HG02763 (cell line): ENCODE measurements around the gene OR2B6.
"Not testable (repeated sequence)": the region's sequence is repeated elsewhere in the genome, so short reads cannot be mapped to it uniquely, and the experiment has no call there.

Source experiments
- ATAC-seq: cut with Tn5 transposase; IDR thresholded peaks from one replicate; pipeline ENCODE4 v1.9.1; 2021; ENCODE audit warnings: mild to moderate bottlenecking, moderate library complexity; ENCODE audit not compliant: unreplicated experiment

Gene OR2B6

GRCh38 chr6:27956941-27957340 lies at the start of gene OR2B6:
TSS of gene OR2B6 (plus strand) at chr6:27957241. CDS start at chr6:27957241, 0 bp downstream.
- no peak for ATAC-seq

GRCh38 chr6:27908017-27908416 lies 49.0 kb upstream of the OR2B6 start:
- ATAC-seq, result no peak

DNA sequence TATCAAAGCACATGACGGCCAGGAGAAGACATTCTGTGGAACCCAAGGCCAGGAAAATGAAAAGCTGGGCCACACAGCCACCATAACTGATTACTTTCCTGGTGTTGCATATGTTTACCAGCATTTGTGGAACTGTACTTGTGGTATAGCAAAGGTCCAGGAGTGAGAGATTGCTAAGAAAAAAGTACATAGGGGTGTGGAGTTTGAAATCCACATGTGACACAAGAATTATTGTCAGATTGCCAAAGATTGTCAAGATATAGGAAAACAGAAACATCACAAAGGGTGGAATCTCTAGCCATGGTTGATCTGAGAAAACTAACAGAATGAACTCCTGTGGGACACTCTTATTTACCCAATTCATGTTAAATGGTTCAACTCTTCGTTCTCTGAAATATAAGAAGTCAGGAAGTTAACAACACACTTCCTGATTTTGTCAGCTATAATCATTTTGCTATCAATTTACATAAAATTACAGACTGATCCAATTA lies 45.0 kb upstream of the OR2B6 start, which contains the start of gene OR2B2:
TSS of gene OR2B2 (minus strand) at position 441 of the 491 bp plus-strand sequence. CDS start at position 364, 77 bp downstream.
- no peak for ATAC-seq

GRCh38 chr6:27922949-27923348 lies 34.1 kb upstream of the OR2B6 start:
- ATAC-seq, result no peak

GRCh38 chr6:27924179-27924578 lies 32.9 kb upstream of the OR2B6 start:
- no peak for ATAC-seq

DNA sequence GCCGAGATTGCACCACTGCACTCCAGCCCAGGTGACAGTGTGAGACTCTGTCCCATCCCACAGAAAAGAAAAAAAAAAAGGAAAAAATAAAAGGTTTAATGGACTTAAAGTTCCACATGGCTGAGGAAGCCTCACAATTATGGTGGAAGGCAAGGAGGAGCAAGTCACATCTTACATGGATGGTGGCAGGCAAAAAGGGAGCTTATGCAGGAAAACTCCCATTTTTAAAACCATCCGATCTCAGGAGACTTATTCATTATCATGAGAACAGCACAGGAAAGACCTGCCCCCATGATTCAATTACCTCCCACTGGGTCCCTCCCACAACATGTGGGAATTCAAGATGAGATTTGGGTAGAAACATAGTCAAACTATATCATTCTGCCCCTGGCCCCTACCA lies 29.0 kb upstream of the OR2B6 start:
- ATAC-seq, result not testable (repeated sequence)

- not testable (repeated sequence) for ATAC-seq
Measured at GRCh38 chr6:27929930-27930329, 27.1 kb upstream of the OR2B6 start.

DNA sequence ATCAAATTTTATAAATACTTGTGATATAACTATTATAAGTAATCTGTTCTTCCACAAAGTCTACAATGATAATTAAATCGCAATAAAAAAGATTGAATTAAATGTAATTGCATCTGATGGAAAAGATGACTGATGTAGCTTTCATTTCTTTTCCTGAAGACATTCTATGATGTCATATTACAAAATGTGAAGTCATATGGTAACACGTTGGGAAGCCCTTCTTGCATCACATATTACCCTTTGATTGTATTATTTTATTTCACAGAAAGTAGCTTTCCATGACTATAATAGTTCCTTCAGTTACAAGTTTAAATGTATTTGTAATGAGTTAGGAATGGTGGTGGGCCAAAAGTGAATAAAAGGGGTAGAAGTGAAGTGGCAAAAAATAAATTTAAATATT lies 25.8 kb upstream of the OR2B6 start:
- no peak for ATAC-seq

DNA sequence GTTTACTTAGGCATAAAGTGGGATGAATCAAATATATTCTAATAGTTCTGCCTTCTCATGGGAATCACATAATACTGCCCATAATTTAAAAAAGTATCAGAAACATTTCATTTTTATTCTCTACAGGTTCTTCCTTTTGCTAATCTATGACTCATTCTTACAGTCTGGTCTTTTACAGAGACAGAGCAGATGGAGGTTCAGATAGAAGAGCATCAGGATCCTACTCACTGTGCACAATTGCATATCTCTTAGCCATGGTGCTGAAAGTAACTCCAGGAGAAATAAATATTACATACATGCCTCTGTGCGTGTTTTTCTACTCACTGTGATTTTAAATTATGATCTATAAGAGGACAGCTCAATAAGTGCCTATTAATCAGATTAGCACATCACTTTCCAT lies 16.3 kb upstream of the OR2B6 start:
- no peak for ATAC-seq

GRCh38 chr6:27943072-27943471 lies 14.0 kb upstream of the OR2B6 start:
- not testable (repeated sequence) for ATAC-seq

GRCh38 chr6:27948237-27948636 lies 8.8 kb upstream of the OR2B6 start:
- ATAC-seq, result no peak

- ATAC-seq, result no peak
Measured at GRCh38 chr6:27951040-27951439, 6.0 kb upstream of the OR2B6 start.

DNA sequence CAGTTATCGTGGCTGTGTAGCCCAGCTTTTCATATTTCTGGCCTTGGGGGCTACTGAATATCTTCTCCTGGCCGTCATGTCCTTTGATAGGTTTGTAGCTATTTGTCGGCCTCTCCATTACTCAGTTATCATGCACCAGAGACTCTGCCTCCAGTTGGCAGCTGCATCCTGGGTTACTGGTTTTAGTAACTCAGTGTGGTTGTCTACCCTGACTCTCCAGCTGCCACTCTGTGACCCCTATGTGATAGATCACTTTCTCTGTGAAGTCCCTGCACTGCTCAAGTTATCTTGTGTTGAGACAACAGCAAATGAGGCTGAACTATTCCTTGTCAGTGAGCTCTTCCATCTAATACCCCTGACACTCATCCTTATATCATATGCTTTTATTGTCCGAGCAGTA lies 475 bp downstream of the OR2B6 start:
- ATAC-seq, result no peak

GRCh38 chr6:27962506-27962905 lies 5.5 kb downstream of the OR2B6 start:
- ATAC-seq, result no peak

GRCh38 chr6:27966044-27966443 lies 9.0 kb downstream of the OR2B6 start:
- ATAC-seq, result no peak

DNA sequence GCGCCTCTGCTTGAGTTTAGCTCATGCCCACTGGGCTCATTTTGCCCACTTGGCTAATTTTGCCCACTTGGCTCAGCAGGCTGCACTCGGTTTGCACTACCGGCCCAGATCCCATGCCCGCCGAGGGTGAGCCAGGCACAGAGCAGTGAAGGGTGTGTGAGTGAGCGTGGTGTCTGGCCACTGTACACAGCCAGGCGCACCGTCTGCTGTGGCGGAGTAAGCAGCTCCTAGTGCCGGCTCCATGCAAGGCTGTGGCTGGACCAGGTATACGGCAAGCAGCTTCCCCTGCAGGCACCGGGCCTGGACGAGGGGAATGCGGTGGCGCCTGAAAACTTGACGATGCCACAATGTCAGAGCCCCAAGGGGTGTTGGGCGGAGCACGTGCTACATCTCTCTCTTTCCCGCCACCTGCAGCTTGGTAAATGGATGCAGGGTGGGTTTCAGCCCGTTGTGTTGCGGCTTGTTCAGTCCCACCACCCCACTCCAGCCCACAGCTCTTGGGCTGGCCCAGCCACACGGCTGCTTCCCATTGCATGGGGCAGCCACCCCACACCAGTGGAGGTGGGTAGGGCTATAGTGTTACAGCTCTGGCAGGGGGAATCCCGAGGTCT lies 9.9 kb downstream of the OR2B6 start:
- no peak for ATAC-seq

- no peak for ATAC-seq
Measured at GRCh38 chr6:27970444-27970843, 13.4 kb downstream of the OR2B6 start.

- ATAC-seq, result no peak
Measured at GRCh38 chr6:27972750-27973149, 15.7 kb downstream of the OR2B6 start.

DNA sequence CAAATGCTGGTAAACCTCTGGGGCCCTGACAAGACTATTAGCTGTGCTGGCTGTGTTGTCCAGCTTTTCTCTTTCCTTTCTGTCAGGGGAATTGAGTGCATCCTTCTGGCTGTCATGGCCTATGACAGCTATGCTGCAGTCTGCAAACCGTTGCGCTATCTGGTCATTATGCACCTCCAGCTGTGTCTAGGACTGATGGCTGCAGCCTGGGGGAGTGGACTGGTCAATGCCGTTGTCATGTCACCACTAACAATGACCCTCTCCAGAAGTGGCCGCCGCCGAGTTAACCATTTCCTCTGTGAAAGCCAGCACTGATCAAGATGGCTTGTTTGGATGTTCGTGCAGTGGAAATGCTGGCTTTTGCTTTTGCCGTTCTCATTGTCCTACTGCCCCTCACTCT lies 20.3 kb downstream of the OR2B6 start:
- ATAC-seq, result no peak

GRCh38 chr6:27978705-27979104 lies 21.7 kb downstream of the OR2B6 start:
- no peak for ATAC-seq

DNA sequence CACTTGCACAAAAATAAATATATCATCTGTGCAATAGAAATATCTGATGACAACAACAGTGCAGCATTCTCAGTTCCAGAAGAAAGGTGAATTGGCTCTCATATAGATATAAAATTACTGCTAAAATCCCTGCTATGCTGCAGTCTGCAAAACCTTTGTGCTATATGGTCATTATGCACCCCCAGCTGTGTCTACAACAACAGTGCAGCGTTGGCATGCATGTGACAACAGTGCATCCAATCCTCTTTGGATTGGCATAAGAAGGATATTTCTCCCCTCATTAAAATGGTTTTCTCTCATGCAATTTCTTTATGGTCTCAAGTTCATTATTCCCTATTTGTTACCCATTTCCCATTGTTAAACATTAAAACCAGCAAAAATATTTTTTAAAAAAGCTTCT lies 23.1 kb downstream of the OR2B6 start:
- ATAC-seq, result no peak

GRCh38 chr6:27986928-27987725 lies 30.1 kb downstream of the OR2B6 start:
- ATAC-seq, result no peak
